SK-N-SH treated with all-trans-retinoic acid at 6 μM for 48 hours (cell line): ENCODE measurements around the gene NRL.

Experiments
- ATAC-seq: fragments of 200-7000 bp; cut with Tn5 transposase; 3 replicates; pipeline ENCODE4 v1.9.1; 2020; ENCODE audit warnings: mild to moderate bottlenecking, moderate library complexity
- ARNTL ChIP-seq: fragments of 450-650 bp; formaldehyde crosslinking; IDR thresholded peaks from 2 replicates; pipeline ENCODE4 v1.5.0; 2020; ENCODE audit warnings: low read depth, mild to moderate bottlenecking, moderate library complexity, borderline replicate concordance
- BACH2 ChIP-seq: fragments of 250-450 bp; sonication (Bioruptor Pico); IDR thresholded peaks from 2 replicates; pipeline ENCODE4 v1.9.0; 2021; ENCODE audit warnings: mild to moderate bottlenecking, borderline replicate concordance
- CREB5 ChIP-seq: fragments of 250-450 bp; sonication (Bioruptor Pico); IDR thresholded peaks from 2 replicates; pipeline ENCODE4 v1.5.1; 2020; ENCODE audit warnings: low read depth, mild to moderate bottlenecking, moderate library complexity
- CSDC2 ChIP-seq: fragments of 250-450 bp; sonication (Bioruptor Pico); IDR thresholded peaks from 2 replicates; pipeline ENCODE4 v1.5.0; 2020; ENCODE audit warnings: mild to moderate bottlenecking, moderate library complexity
- CSRNP3 ChIP-seq: fragments of 250-450 bp; sonication (Bioruptor Pico); IDR thresholded peaks from 2 replicates; pipeline ENCODE4 v1.5.1; 2021; ENCODE audit warnings: mild to moderate bottlenecking, moderate library complexity
- ESRRG ChIP-seq: fragments of 250-450 bp; sonication (Bioruptor Pico); IDR thresholded peaks from 2 replicates; pipeline ENCODE4 v1.6.1; 2021; ENCODE audit warnings: mild to moderate bottlenecking
- GLIS3 ChIP-seq: fragments of 250-450 bp; sonication (Bioruptor Pico); IDR thresholded peaks from 2 replicates; pipeline ENCODE4 v1.5.0; 2020; ENCODE audit warnings: mild to moderate bottlenecking, moderate library complexity
- ISL1 ChIP-seq: fragments of 250-450 bp; sonication (Bioruptor Pico); IDR thresholded peaks from 2 replicates; pipeline ENCODE4 v2.1.2; 2022; ENCODE audit warnings: mild to moderate bottlenecking, moderate library complexity
- PATZ1 ChIP-seq: fragments of 250-450 bp; sonication (Bioruptor Pico); IDR thresholded peaks from 2 replicates; pipeline ENCODE4 v1.8.0; 2020; ENCODE audit warnings: mild to moderate bottlenecking, moderate library complexity, borderline replicate concordance
- PPARA ChIP-seq: fragments of 250-450 bp; sonication (Bioruptor Pico); IDR thresholded peaks from 2 replicates; pipeline ENCODE4 v1.5.0; 2020; ENCODE audit warnings: mild to moderate bottlenecking, borderline replicate concordance
- SNAI2 ChIP-seq: fragments of 250-450 bp; sonication (Bioruptor Pico); IDR thresholded peaks from 2 replicates; pipeline ENCODE4 v1.5.0; 2020; ENCODE audit warnings: mild to moderate bottlenecking, moderate library complexity
- TCF4 ChIP-seq: fragments of 250-450 bp; sonication (Bioruptor Pico); IDR thresholded peaks from 2 replicates; pipeline ENCODE4 v1.8.0; 2021; ENCODE audit warnings: mild to moderate bottlenecking, moderate library complexity, borderline replicate concordance
- TOX ChIP-seq: fragments of 250-450 bp; sonication (Bioruptor Pico); IDR thresholded peaks from 2 replicates; pipeline ENCODE4 v1.8.0; 2021; ENCODE audit warnings: mild to moderate bottlenecking, moderate library complexity, borderline replicate concordance
- TSHZ2 ChIP-seq: fragments of 250-450 bp; sonication (Bioruptor Pico); IDR thresholded peaks from 2 replicates; pipeline ENCODE4 v1.5.0; 2020; ENCODE audit warnings: mild to moderate bottlenecking, moderate library complexity
- ZC3H10 ChIP-seq: fragments of 250-450 bp; sonication (Bioruptor Pico); IDR thresholded peaks from 2 replicates; pipeline ENCODE4 v1.5.1; 2021; ENCODE audit warnings: mild to moderate bottlenecking, moderate library complexity
- ZFP3 ChIP-seq: fragments of 250-450 bp; sonication (Bioruptor Pico); IDR thresholded peaks from 2 replicates; pipeline ENCODE4 v1.5.0; 2020; ENCODE audit warnings: mild to moderate bottlenecking, moderate library complexity
- ZFP30 ChIP-seq: fragments of 450-650 bp; formaldehyde crosslinking; IDR thresholded peaks from 2 replicates; pipeline ENCODE4 v1.5.0; 2022; ENCODE audit warnings: mild to moderate bottlenecking, moderate library complexity
- ZNF565 ChIP-seq: fragments of 450-650 bp; formaldehyde crosslinking; conservative IDR thresholded peaks from 2 replicates; pipeline ENCODE4 v1.5.0; 2020; ENCODE audit warnings: low read depth, mild to moderate bottlenecking, moderate library complexity
- ZNF70 ChIP-seq: fragments of 450-650 bp; formaldehyde crosslinking; IDR thresholded peaks from 2 replicates; pipeline ENCODE4 v1.5.0; 2020; ENCODE audit warnings: mild to moderate bottlenecking, moderate library complexity
- ZNF8 ChIP-seq: fragments of 450-650 bp; formaldehyde crosslinking; IDR thresholded peaks from 2 replicates; pipeline ENCODE4 v1.5.0; 2020; ENCODE audit warnings: mild to moderate bottlenecking, moderate library complexity

NRL gene

GRCh38 chr14:24060984-24061913, 53.5 kb downstream of the NRL start (continued):
- no peak for TF ChIP-seq TSHZ2 (CRISPR knock-in tag)
- TF ChIP-seq BACH2 (CRISPR knock-in tag), result no peak
- TF ChIP-seq ISL1 (CRISPR knock-in tag), result no peak
- TF ChIP-seq ZC3H10 (CRISPR knock-in tag), result no peak
- TF ChIP-seq ESRRG (CRISPR knock-in tag), result no peak
- TF ChIP-seq ARNTL (CRISPR knock-in tag), result no peak
- TF ChIP-seq, all 23 proteins: peak for 0

GRCh38 chr14:24060443-24060842, 54.3 kb downstream of the NRL start:
- no peak for TF ChIP-seq SNAI2 (CRISPR knock-in tag)
- no peak for TF ChIP-seq ZNF8 (CRISPR knock-in tag)
- TF ChIP-seq ZNF70 (CRISPR knock-in tag), result no peak
- no peak for TF ChIP-seq CSRNP3 (CRISPR knock-in tag)
- TF ChIP-seq CREB5 (CRISPR knock-in tag), result no peak
- TF ChIP-seq PATZ1, result no peak
- no peak for TF ChIP-seq CSDC2 (CRISPR knock-in tag)
- no peak for TF ChIP-seq ZNF565 (CRISPR knock-in tag)
- no peak for TF ChIP-seq BACH2 (CRISPR knock-in tag)
- TF ChIP-seq PPARA (CRISPR knock-in tag), result no peak
- no peak for ATAC-seq

- ATAC-seq, result no peak
- TF ChIP-seq BACH2 (CRISPR knock-in tag), result no peak
- no peak for TF ChIP-seq GLIS3 (CRISPR knock-in tag)
- TF ChIP-seq PPARA (CRISPR knock-in tag), result no peak
- TF ChIP-seq CSRNP3 (CRISPR knock-in tag), result no peak
- no peak for TF ChIP-seq ZNF8 (CRISPR knock-in tag)
- TF ChIP-seq ZFP30 (CRISPR knock-in tag), result no peak
- no peak for TF ChIP-seq ARNTL (CRISPR knock-in tag)
- no peak for TF ChIP-seq CREB5 (CRISPR knock-in tag)
- no peak for TF ChIP-seq ISL1 (CRISPR knock-in tag)
- no peak for TF ChIP-seq TCF4
- TF ChIP-seq TSHZ2 (CRISPR knock-in tag), result no peak
- TF ChIP-seq TOX (CRISPR knock-in tag), result no peak
- no peak for TF ChIP-seq ZFP3 (CRISPR knock-in tag)
Observed at GRCh38 chr14:24059841-24060388, 54.8 kb downstream of the NRL start.
